Fibroblast of peridontal ligament (primary cell): ENCODE data around the gene GPR68.
"Not testable (repeated sequence)": the region's sequence is repeated elsewhere in the genome, so short reads cannot be mapped to it uniquely, and the experiment has no call there.

Experiments used
- DNase-seq: peaks from one replicate; pipeline ENCODE4 v3.0.0-alpha.2; 2010; ENCODE audit errors: extremely low read depth

GPR68 gene

DNA sequence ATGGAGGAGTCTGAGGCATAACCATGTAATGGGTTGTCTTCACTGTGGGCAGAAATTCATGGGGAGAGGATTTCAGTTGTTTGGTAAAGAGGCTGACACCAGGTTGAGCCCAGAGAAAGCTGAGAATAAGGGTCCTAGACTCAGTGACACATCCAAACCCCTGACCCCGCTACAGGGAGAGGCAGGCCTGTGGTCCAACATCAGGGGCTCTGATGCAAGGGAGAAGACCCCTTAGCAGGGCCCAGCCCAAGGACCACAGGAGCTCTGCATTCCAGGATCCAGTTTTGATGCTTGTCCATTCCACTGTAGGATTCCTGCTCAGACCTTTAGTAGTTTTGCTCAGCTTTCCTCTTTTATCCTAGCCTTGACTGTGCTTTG is 15.5 kb downstream of the GPR68 start:
- no peak for DNase-seq

GRCh38 chr14:91228112-91229004 is 16.1 kb downstream of the GPR68 start:
- peak; percentile 50 for DNase-seq

- DNase-seq: no peak
Measured at GRCh38 chr14:91227183-91227628, 17.3 kb downstream of the GPR68 start.

DNA sequence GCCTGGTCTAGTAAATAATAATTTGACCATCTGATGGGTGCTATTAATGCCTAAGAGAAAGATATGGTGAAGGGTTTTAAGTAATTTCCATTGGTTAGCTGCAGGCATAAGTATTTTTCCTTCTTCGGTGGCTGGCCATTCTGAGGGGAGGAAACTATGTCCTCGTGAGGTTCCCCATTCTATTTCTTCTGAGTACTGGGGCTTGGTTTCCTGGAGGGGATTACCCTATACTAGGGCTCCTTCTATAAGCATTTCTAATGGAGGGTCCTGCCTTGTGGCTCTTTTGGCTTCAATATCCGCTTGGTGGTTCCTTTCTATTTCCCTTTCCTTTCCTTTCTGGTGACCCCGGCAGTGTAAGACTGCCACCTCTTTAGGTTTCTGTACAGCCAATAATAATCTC is 18.1 kb downstream of the GPR68 start:
- DNase-seq: not testable (repeated sequence)

- no peak for DNase-seq
Measured at GRCh38 chr14:91225025-91225424, 19.5 kb downstream of the GPR68 start.

DNA sequence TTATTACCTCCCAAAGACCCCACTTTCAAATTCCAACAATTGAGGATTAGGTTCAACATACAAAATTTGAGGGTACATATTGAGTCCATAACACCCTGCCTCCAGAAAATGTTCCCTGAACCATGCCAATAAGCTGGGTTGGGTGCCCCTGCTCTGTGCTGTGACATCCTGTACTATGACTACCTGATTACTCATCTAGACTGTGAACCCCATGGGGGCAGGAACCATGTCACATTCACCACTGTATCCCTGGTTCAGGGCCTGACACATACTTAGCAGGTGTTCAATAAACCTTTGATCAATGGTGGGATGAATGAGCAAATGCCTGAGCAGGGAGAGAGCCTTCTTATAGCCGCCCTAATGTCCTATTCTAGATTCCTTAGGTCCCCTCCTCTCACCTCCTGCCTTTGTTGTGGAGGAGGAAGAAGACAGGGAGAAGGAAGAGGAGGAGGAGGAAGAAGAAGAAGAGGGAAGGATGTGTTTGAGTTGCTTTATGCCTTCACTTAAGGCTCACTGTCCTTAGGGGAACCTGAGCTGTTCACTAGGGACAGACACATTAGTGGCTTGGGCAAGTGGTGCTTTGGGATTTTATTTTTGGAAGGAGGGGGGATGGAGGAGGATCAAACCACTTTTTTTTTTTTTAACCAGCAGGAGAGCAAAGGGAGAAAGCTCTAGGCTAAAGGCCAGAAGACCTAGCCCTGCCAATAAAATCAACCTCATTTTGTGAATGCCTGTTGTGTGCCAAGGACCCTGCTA is 21.3 kb downstream of the GPR68 start:
- no peak for DNase-seq

DNA sequence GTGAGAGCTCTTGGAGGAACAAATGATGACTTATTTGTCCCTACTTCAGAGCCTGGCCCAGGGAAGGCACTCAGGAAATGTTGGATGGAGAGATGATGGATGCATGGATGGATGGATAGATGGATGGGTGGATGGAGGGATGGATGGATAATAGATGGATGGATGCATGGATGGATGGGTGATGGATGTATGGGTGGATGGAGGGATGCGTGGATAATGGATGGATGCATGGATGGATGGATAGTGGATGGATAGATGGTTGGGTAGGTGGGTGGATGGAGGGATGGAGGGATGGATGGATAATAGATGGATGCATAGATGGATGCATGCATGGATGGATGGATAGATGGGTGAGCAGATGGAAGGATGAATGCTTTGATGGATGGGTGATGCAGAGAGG is 23.2 kb downstream of the GPR68 start:
- DNase-seq: no peak

GRCh38 chr14:91220581-91221000 is 23.9 kb downstream of the GPR68 start:
- DNase-seq: no peak

DNA sequence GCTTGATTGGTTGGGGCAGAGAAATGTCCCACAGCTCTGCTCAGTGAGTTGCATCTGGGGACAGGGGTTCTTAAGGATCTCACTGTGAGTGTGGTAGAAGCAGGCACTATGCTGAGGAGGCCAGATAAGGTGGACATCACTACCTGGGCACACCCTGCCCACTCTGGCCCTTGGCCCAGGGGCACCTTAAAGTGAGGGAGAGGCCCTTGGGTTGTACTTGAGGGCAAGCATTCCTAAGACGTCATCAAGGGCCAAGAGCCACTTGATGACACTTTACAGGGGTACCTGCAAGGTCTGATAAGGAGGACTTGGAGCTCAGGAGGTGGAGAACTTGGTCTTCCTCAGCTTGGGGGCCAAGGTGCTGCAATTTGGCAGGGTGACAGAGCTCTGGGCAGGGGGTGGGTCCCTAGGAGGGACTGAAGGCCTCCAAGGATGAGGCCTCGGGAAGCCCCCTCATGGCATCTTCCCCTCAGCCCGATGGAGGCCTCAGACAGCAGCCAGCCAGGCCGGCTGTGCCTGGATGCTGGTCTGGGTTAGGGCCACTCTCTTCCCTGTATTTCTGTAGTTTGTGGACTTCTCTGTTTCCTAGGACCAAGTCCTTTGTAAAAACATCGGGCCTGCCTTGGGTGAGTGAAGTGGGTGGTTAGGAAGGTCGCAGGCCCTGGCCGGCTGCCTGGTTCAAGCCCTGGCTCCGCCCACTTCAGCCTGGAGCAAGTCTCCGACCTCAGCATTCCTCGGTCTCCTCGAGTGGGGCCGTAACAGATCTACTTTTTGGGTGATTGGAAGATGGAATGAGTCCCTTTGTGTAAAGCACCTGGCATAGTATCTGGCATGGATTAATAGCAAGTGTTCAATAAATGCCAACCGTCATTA is 24.8 kb downstream of the GPR68 start:
- DNase-seq: no peak

- no peak for DNase-seq
Measured at GRCh38 chr14:91218014-91218413, 26.5 kb downstream of the GPR68 start.

DNA sequence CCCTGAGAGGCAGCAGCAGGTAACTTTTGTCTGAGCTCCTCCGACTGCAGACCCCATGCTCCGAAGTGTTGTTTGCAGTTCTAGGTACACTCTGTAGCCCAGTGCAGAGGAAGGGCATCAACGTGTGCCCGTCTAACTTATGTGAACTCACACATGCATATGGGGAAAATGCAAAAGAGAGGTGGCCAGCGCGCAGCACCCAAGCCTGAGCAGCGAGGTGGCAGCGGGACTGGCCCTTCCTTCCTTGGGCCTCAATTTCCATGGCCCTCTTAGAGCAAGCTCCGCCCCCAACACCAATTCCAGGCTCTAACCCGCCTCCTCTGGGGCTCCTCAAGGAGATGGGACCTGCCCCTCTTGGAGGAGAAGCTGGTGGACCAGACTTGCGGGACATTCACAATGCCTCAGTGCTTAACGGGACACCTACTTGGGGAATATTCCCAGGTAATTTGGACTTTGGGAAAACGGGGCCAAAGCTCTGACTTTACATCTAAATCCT is 27.7 kb downstream of the GPR68 start:
- no peak for DNase-seq

DNA sequence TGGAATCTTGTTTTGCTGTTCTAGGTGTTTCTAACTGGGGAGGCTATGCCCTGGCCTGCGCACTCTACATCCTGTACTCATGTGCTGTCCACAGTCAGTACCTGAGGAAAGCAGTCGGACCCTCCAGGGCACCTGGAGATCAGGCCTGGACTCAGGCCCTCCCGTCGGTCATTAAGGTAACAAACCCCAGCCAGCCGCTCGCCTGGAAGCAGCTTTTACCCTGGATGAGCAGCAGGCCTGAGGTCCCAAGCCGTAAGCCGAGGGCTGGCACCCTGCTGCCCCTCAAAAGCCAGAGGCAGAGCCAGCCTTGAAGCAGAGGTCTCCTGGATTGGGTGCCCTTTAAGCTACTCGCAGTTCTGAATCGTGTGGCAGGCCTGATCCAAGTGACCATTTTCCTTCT is 29.1 kb downstream of the GPR68 start:
- DNase-seq: no peak

DNA sequence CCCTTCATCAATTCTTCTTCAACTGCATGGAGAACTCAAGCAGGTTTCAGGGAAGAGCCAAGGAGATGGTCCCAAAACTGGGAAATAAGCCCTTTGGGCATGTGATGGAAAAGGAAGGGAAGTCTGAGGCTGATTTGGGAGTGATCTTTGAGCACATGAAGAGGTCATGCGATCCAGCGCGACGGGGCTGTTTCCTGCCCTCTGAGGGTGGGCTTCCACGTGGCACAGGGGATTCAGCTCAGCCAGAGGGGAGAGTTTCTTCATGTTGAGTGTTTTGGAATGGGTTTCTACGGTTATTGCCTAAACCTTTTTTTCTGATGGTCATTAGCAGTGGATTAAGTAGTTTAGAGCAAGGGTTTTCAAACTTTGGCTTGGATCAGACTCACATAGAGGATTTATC is 30.2 kb downstream of the GPR68 start:
- no peak for DNase-seq

DNA sequence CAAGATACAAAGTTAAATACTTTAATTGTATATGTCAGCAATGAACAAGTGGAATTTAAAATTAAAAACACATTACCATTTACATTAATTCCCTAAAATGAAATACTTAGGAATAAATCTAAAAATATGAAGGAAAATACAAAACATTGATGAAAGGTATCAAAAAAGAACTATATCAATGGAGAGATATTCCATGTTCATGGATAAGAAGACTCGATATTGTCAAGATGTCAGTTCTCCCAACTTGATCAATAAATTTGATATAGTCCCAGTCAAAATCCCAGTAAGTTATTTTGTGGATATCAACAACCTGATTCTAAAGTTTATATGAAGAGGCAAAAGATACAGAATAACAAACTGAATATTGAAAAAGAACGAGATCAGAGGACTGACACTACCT is 33.5 kb downstream of the GPR68 start:
- no peak for DNase-seq

- no peak for DNase-seq
Measured at GRCh38 chr14:91207008-91207407, 37.5 kb downstream of the GPR68 start.

DNA sequence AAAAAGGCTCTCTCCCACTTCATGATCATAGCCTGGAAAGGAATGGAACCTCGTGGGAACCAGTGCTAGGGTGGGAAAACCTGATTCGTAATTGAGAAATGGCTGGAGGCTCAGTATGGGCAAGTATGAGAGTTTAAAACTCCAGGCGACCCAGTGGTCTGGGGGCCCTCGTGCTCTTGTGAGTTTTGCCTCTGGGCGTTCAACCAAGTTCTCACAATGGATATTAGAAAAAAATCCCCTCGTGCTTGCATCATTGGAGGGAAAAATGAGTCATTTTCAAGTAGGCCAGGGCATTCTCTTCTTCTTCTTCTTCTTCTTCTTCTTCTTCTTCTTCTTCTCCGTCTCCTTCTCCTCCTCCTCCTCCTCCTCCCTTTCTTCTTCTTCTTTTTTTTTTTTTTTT is 39.0 kb downstream of the GPR68 start:
- DNase-seq: no peak

GRCh38 chr14:91204657-91205056 is 39.8 kb downstream of the GPR68 start:
- no peak for DNase-seq

DNA sequence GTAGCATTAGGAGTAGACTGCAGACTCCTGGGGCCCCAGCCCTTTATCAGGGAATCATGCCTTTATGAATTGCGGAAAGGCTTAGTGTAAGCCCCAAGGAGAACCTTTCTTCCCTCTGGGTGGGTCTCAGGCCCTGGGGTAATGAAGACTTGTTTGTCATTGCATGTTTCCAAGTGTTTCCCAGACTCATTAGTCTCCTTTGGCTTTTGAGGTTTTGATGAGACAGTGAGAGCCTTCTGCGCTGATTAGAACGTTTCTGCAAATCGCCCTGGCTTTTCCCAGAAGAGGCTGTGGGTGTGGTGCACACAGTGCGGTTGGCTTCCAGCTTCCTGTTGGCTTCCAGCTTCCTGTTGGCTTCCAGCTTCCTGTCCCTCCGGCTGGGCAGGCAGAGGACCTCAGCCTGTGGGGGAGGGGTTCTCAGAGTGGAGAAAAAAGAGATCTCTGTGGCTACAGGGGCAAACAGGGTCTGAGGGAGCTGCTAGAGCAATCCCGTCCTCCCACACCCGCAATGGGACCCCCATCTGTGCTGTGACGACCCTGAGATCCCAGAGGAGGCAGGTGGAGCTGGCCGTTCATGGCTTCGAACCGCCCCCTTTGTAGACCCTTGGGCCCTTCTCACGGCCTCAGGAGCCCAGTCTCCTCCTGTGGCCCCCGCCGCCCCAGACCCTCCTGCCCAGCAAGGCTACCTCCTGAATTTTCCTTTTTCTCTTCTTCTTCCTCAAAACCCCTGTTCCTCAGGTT is 42.1 kb downstream of the GPR68 start:
- DNase-seq: peak; percentile 16

DNA sequence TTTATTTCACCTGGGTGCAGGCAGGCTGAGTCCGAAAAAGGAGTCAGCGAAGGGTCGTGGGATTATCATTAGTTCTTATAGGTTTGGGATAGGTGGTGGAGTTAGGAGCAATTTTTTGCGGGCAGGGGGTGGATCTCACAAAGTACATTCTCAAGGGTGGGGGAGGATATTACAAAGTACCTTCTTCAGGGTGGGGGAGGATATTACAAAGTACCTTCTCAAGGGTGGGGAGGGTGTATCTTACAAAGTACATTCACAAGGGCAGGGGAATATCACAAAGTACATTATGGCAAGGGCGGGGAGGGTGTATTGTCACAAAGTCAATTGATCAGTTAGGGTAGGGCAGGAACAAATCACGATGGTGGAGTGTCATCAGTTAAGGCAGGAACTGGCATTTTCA is 43.7 kb downstream of the GPR68 start:
- DNase-seq: not testable (repeated sequence)

GRCh38 chr14:91197631-91198030 is 46.9 kb downstream of the GPR68 start:
- no peak for DNase-seq

DNA sequence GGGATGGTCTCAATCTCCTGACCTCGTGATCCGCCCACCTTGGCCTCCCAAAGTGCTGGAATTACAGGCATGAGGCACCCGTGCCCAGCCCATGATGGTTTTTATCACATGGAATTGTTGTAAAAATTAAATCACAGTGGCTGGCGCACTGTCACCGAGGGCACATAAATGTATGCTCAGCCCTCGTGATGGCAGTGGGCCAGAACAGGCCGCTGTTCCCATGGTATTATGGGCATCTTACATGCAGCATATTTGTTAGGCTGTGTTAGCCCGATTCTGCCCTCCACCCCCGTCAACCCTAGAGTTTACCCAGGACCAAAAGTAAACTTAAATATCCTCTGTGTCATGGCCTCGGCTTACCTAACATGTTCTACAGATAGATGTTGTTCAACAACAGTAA is 48.6 kb downstream of the GPR68 start:
- DNase-seq: no peak
